Activated CD8-positive, alpha-beta memory T cell treated with anti-CD3 and anti-CD28 coated beads, Interleukin-2, amount 10 ng/mL, durations not matched to agents 7 days and 5 days (primary cell): ENCODE measurements around the gene TMEM237. TPM values are rescaled to one million over a fixed set of nuclear protein-coding genes. Genes with fewer than 3 reads are reported as not detected.
"Not testable (repeated sequence)": the region's sequence is repeated elsewhere in the genome, so short reads cannot be mapped to it uniquely, and the experiment has no call there.

Experiments used
- ATAC-seq: fragments of 150-1000 bp; cut with Tn5 transposase; one replicate; pipeline ENCODE4 v1.10.0; 2021; ENCODE audit warnings: moderate library complexity
- CTCF ChIA-PET: fragments of 350-600 bp; sonication (Branson Sonifier 250); formaldehyde crosslinking; loops from one replicate; lab custom pipeline; 2021; ENCODE audit warnings: antibody characterized with exemption; lab: Charles Lee
- DNase-seq: peaks from one replicate; pipeline ENCODE4 v3.0.0-alpha.2; 2020
- H3K27ac Mint-ChIP-seq: one replicate; pipeline ENCODE4 v1.8.0; 2021; ENCODE audit warnings: mild to moderate bottlenecking, mixed read lengths
- H3K27me3 Mint-ChIP-seq: one replicate; pipeline ENCODE4 v1.8.0; 2021; ENCODE audit warnings: mixed read lengths
- H3K36me3 Mint-ChIP-seq: one replicate; pipeline ENCODE4 v1.8.0; 2021; ENCODE audit warnings: mild to moderate bottlenecking, mixed read lengths
- H3K4me1 Mint-ChIP-seq: one replicate; pipeline ENCODE4 v1.8.0; 2021; ENCODE audit warnings: mixed read lengths
- H3K4me3 Mint-ChIP-seq: one replicate; pipeline ENCODE4 v1.8.0; 2021; ENCODE audit warnings: mild to moderate bottlenecking, moderate library complexity, mixed read lengths
- H3K9me3 Mint-ChIP-seq: one replicate; pipeline ENCODE4 v1.8.0; 2022; ENCODE audit warnings: low read depth, mixed read lengths
- total RNA-seq, 2 experiments: library from RNA; stranded (reverse); gene quantifications; one replicate each; pipeline ENCODE4 v1.2.3, GENCODE V29; 2021

TMEM237 gene
- 10 to 100 TPM; 19.6 to 21.6 TPM for total RNA-seq

- no peaks in the 10 kb centered on the region for H3K36me3 Mint-ChIP-seq
- CTCF ChIA-PET = interaction anchor here (1.0 to 1.8 kb wide), 4 partner anchors 8 to 280 kb away, joined by 3 to 6 read pairs (median 3); partner anchors contain the start of genes STRADB and TRAK2
- no peaks in the 10 kb centered on the region for H3K27me3 Mint-ChIP-seq
- peaks cover 25% of the 10 kb centered on the region for H3K4me1 Mint-ChIP-seq
- ATAC-seq (peak; percentile 58), DNase-seq (no peak)
- H3K27ac Mint-ChIP-seq = peak within 1 kb of the TSS; percentile 93
- H3K4me3 Mint-ChIP-seq = peak within 1 kb of the TSS; percentile 90
- H3K9me3 Mint-ChIP-seq = no peaks in the 10 kb centered on the region
Measured at GRCh38 chr2:201643216-201643890, at the start of gene TMEM237. TSS of gene TMEM237 (minus strand) at chr2:201643503. CDS start at chr2:201643400, 103 bp downstream.

DNA sequence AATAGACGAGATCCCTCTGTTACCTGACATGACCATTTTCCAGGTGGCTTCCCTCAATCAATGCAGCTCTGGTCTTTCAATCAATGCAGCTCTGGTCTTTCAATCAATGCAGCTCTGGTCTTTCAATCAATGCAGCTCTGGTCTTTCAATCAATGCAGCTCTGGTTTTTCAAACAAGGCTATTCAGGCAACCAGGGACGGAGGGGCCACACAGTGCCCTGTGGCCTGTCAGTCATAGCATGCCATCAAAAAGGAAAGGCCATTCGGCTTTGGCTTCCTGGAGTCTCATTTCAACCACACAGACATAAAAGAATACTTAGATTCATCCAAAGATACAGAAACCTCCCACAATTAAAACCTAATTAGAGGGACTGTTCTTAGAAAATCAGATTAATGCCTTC is 41.9 kb upstream of the TMEM237 start:
- no peaks in the 10 kb centered on the region for H3K4me1 Mint-ChIP-seq
- H3K4me3 Mint-ChIP-seq = no peak overlapping the region
- H3K27ac Mint-ChIP-seq = no peak overlapping the region

GRCh38 chr2:201680743-201681142 is 37.4 kb upstream of the TMEM237 start:
- Mint-ChIP-seq H3K27ac (no peak overlapping the region), H3K9me3 (no peaks in the 10 kb centered on the region), H3K4me1 (no peaks in the 10 kb centered on the region), H3K36me3 (no peaks in the 10 kb centered on the region), H3K4me3 (no peak overlapping the region), H3K27me3 (peaks cover 26% of the 10 kb centered on the region)
- DNase-seq (no peak), ATAC-seq (no peak)
- CTCF ChIA-PET = interaction anchor here (1.0 kb wide), 1 partner anchor 13 kb away, joined by 3 read pairs; no protein-coding TSS in a partner anchor

More for the DNA sequence above, 41.9 kb upstream of the TMEM237 start:
- CTCF ChIA-PET = interaction anchor here (1.1 kb wide), 1 partner anchor 14 kb away, joined by 4 read pairs; no protein-coding TSS in a partner anchor
- ATAC-seq (no peak), DNase-seq (no peak)
- H3K27me3 Mint-ChIP-seq = peaks cover 45% of the 10 kb centered on the region
- no peaks in the 10 kb centered on the region for H3K36me3 Mint-ChIP-seq
- H3K9me3 Mint-ChIP-seq = no peaks in the 10 kb centered on the region

GRCh38 chr2:201678401-201678800 is 35.1 kb upstream of the TMEM237 start:
- Mint-ChIP-seq H3K4me1 (peaks cover 14% of the 10 kb centered on the region), H3K27ac (no peak overlapping the region), H3K27me3 (peaks cover 20% of the 10 kb centered on the region), H3K4me3 (no peak overlapping the region), H3K9me3 (no peaks in the 10 kb centered on the region), H3K36me3 (no peaks in the 10 kb centered on the region)
- CTCF ChIA-PET = no interaction called here
- ATAC-seq (no peak), DNase-seq (no peak)

GRCh38 chr2:201675454-201675853 is 32.2 kb upstream of the TMEM237 start:
- peaks cover 23% of the 10 kb centered on the region for H3K4me1 Mint-ChIP-seq
- H3K27me3 Mint-ChIP-seq = peaks cover 31% of the 10 kb centered on the region
- CTCF ChIA-PET = no interaction called here

GRCh38 chr2:201674794-201675193 is 31.5 kb upstream of the TMEM237 start:
- H3K4me3 Mint-ChIP-seq = no peak overlapping the region
- no peaks in the 10 kb centered on the region for H3K9me3 Mint-ChIP-seq
- H3K27ac Mint-ChIP-seq = no peak overlapping the region
- no peak for DNase-seq
- peaks cover 36% of the 10 kb centered on the region for H3K27me3 Mint-ChIP-seq
- CTCF ChIA-PET = no interaction called here
- peaks cover 23% of the 10 kb centered on the region for H3K4me1 Mint-ChIP-seq
- H3K36me3 Mint-ChIP-seq = no peaks in the 10 kb centered on the region
- ATAC-seq = no peak

More at GRCh38 chr2:201675454-201675853, 32.2 kb upstream of the TMEM237 start:
- no peak for ATAC-seq
- no peak for DNase-seq
- H3K9me3 Mint-ChIP-seq = no peaks in the 10 kb centered on the region
- H3K27ac Mint-ChIP-seq = no peak overlapping the region
- H3K36me3 Mint-ChIP-seq = no peaks in the 10 kb centered on the region
- H3K4me3 Mint-ChIP-seq = no peak overlapping the region

- no peak for DNase-seq
- Mint-ChIP-seq H3K27me3 (peaks cover 36% of the 10 kb centered on the region), H3K4me3 (no peak overlapping the region), H3K9me3 (no peaks in the 10 kb centered on the region), H3K4me1 (peaks cover 23% of the 10 kb centered on the region), H3K36me3 (no peaks in the 10 kb centered on the region), H3K27ac (no peak overlapping the region)
- CTCF ChIA-PET = no interaction called here
- ATAC-seq = peak; percentile 42
Measured at GRCh38 chr2:201674298-201674697, 31.0 kb upstream of the TMEM237 start.

DNA sequence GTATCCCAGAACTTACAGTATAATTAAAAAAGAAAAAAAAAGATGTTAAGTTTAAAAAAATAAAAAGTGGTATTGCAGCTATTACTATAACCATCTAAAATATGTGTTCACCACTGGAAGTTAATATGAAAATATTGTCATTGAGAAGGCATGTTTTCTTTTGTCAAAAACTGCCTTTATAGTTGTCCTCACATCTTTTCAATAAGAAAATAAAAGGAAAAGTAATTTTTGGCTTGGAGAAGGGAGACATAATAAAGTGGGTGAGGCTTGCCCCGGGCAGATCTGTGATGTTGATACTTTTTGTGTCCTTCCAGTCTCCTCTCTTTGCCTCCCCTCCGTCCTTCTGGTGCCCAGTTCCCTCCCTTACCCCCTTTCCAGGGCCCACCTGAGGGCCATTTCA is 30.2 kb upstream of the TMEM237 start:
- DNase-seq (no peak), ATAC-seq (no peak)
- H3K36me3 Mint-ChIP-seq = no peaks in the 10 kb centered on the region
- H3K27me3 Mint-ChIP-seq = peaks cover 36% of the 10 kb centered on the region
- no peaks in the 10 kb centered on the region for H3K9me3 Mint-ChIP-seq
- H3K4me1 Mint-ChIP-seq = peaks cover 23% of the 10 kb centered on the region
- no peak overlapping the region for H3K27ac Mint-ChIP-seq
- CTCF ChIA-PET = no interaction called here
- no peak overlapping the region for H3K4me3 Mint-ChIP-seq

GRCh38 chr2:201671205-201671604 is 27.9 kb upstream of the TMEM237 start:
- DNase-seq, CTCF ChIA-PET, H3K36me3 Mint-ChIP-seq, H3K9me3 Mint-ChIP-seq, H3K27ac Mint-ChIP-seq, H3K4me3 Mint-ChIP-seq, ATAC-seq: not testable (repeated sequence)
- Mint-ChIP-seq H3K4me1 (peaks cover 23% of the 10 kb centered on the region), H3K27me3 (peaks cover 30% of the 10 kb centered on the region)

DNA sequence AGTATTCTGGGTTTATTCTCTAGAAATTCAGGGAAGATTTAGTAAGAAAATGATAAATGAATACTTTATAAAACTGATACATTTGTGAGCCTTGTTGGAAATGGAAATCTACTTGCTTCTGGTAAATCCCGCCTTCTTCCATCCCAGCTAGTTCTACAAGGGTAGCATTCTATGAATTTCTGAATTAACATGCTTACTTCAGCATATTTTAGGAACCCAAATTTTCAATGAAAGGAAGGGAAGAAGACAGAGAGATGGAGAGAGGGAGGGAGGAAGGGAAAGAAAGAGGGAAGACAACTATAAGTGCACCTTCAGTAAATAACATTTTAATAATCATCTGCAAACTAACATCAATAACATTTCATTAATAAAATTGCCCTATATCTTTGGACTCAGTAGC is 26.6 kb upstream of the TMEM237 start:
- H3K9me3 Mint-ChIP-seq = no peaks in the 10 kb centered on the region
- H3K4me3 Mint-ChIP-seq = no peak overlapping the region
- peaks cover 30% of the 10 kb centered on the region for H3K27me3 Mint-ChIP-seq
- H3K4me1 Mint-ChIP-seq = peaks cover 19% of the 10 kb centered on the region
- no peak for DNase-seq
- CTCF ChIA-PET = no interaction called here
- no peaks in the 10 kb centered on the region for H3K36me3 Mint-ChIP-seq
- no peak for ATAC-seq
- H3K27ac Mint-ChIP-seq = no peak overlapping the region

- no peak for DNase-seq
- H3K9me3 Mint-ChIP-seq = no peaks in the 10 kb centered on the region
- H3K4me3 Mint-ChIP-seq = no peak overlapping the region
- H3K27ac Mint-ChIP-seq = no peak overlapping the region
- H3K27me3 Mint-ChIP-seq = peaks cover 32% of the 10 kb centered on the region
- no peaks in the 10 kb centered on the region for H3K36me3 Mint-ChIP-seq
- CTCF ChIA-PET = no interaction called here
- no peak for ATAC-seq
- H3K4me1 Mint-ChIP-seq = peaks cover 10% of the 10 kb centered on the region
Measured at GRCh38 chr2:201668402-201668910, 25.2 kb upstream of the TMEM237 start.

GRCh38 chr2:201664334-201664733 is 21.0 kb upstream of the TMEM237 start:
- Mint-ChIP-seq H3K4me1 (no peaks in the 10 kb centered on the region), H3K36me3 (no peaks in the 10 kb centered on the region), H3K9me3 (no peaks in the 10 kb centered on the region), H3K27ac (no peak overlapping the region), H3K4me3 (no peak overlapping the region), H3K27me3 (peaks cover 7% of the 10 kb centered on the region)
- no peak for ATAC-seq
- DNase-seq = no peak
- CTCF ChIA-PET = no interaction called here

- Mint-ChIP-seq H3K27me3 (peaks cover 16% of the 10 kb centered on the region), H3K4me3 (no peak overlapping the region), H3K9me3 (no peaks in the 10 kb centered on the region), H3K4me1 (no peaks in the 10 kb centered on the region), H3K27ac (no peak overlapping the region), H3K36me3 (no peaks in the 10 kb centered on the region)
- DNase-seq (no peak), ATAC-seq (no peak)
- CTCF ChIA-PET = no interaction called here
Measured at GRCh38 chr2:201661366-201661765, 18.1 kb upstream of the TMEM237 start.

- CTCF ChIA-PET = no interaction called here
- H3K36me3 Mint-ChIP-seq = no peaks in the 10 kb centered on the region
- no peak overlapping the region for H3K4me3 Mint-ChIP-seq
- no peaks in the 10 kb centered on the region for H3K4me1 Mint-ChIP-seq
- ATAC-seq = peak; percentile 33
- H3K27me3 Mint-ChIP-seq = peaks cover 14% of the 10 kb centered on the region
- H3K27ac Mint-ChIP-seq = no peak overlapping the region
- DNase-seq = no peak
- no peaks in the 10 kb centered on the region for H3K9me3 Mint-ChIP-seq
Measured at GRCh38 chr2:201660293-201660895, 17.1 kb upstream of the TMEM237 start.
